A673 (cell line): Measurements from ENCODE around the gene ZAR1L. TPM values are rescaled to one million over a fixed set of nuclear protein-coding genes. Genes with fewer than 3 reads are reported as not detected.

Source experiments
- BruUV-seq: library from RNA; stranded (reverse); fragments of 400-500 nt; replicated peaks from 2 replicates; lab custom pipeline; 2021; lab: Mats Ljungman, UMichigan
- CTCF ChIA-PET: fragments of 300-600 bp; sonication (Branson Sonifier 250); formaldehyde crosslinking; loops from one replicate; lab custom pipeline; 2022; ENCODE audit warnings: antibody characterized with exemption; lab: Charles Lee
- POLR2A ChIA-PET: fragments of 300-600 bp; sonication (Branson Sonifier 250); formaldehyde crosslinking; loops from one replicate; lab custom pipeline; 2022; ENCODE audit warnings: antibody characterized with exemption; ENCODE audit not compliant: low non-redundant PET; lab: Charles Lee
- DNase-seq: peaks from one replicate; pipeline ENCODE4 v3.0.0-alpha.2; 2015; ENCODE audit warnings: low spot score
- H3K27ac ChIP-seq: fragments of 200-600 bp; sonication (generic); 2 replicates; pipeline ENCODE4 v1.5.1; 2016; ENCODE audit warnings: mixed run types, low read depth, mild to moderate bottlenecking, mixed read lengths, antibody characterized with exemption, low read length; ENCODE audit not compliant: poor library complexity, severe bottlenecking
- H3K27me3 ChIP-seq: fragments of 200-600 bp; sonication (generic); replicated peaks from 2 replicates; pipeline ENCODE4 v1.6.1; 2017; ENCODE audit warnings: mixed run types, low read depth, mild to moderate bottlenecking, mixed read lengths, antibody characterized with exemption, low read length; ENCODE audit not compliant: insufficient read depth, poor library complexity
- H3K36me3 ChIP-seq: fragments of 200-600 bp; sonication (generic); 2 replicates; pipeline ENCODE4 v1.6.1; 2016; ENCODE audit warnings: mixed run types, mild to moderate bottlenecking, mixed read lengths, antibody characterized with exemption, low read length; ENCODE audit not compliant: insufficient read depth, poor library complexity, severe bottlenecking
- H3K4me1 ChIP-seq: fragments of 200-600 bp; sonication (generic); 2 replicates; pipeline ENCODE4 v1.6.1; 2017; ENCODE audit warnings: mixed run types, mild to moderate bottlenecking, mixed read lengths, antibody characterized with exemption, low read length; ENCODE audit not compliant: insufficient read depth, poor library complexity, severe bottlenecking
- H3K4me3 ChIP-seq: fragments of 200-600 bp; sonication (generic); 2 replicates; pipeline ENCODE4 v1.5.1; 2016; ENCODE audit warnings: low read depth, mixed run types, mild to moderate bottlenecking, mixed read lengths, low read length; ENCODE audit not compliant: poor library complexity, severe bottlenecking
- H3K9me3 ChIP-seq: fragments of 200-600 bp; sonication (generic); 2 replicates; pipeline ENCODE4 v1.6.1; 2016; ENCODE audit warnings: mixed run types, low read depth, mild to moderate bottlenecking, mixed read lengths, antibody characterized with exemption, low read length; ENCODE audit not compliant: poor library complexity, severe bottlenecking
- CTCF ChIP-seq: fragments of 300-800, 200-600 bp; sonication (generic); conservative IDR thresholded peaks from 2 replicates; pipeline ENCODE4 v1.5.1; 2017; ENCODE audit warnings: low read depth, mild to moderate bottlenecking, antibody characterized with exemption, low read length, moderate library complexity, mixed read lengths
- EZH2 ChIP-seq: fragments of 200-600 bp; sonication (generic); IDR thresholded peaks from 2 replicates; pipeline ENCODE4 v1.6.1; 2017; ENCODE audit warnings: borderline replicate concordance, low read depth, mild to moderate bottlenecking, mixed read lengths, antibody characterized with exemption, low read length; ENCODE audit not compliant: poor library complexity, severe bottlenecking
- intact Hi-C: fragments of 100-400 bp; cut with micrococcal nuclease; formaldehyde crosslinking; loops from one replicate; pipeline ENCODE4 v1.10.0; 2022; ENCODE audit not compliant: unreplicated experiment
- total RNA-seq: library from RNA; stranded (reverse); gene quantifications from 2 replicates; pipeline ENCODE4 v1.2.3, GENCODE V29; 2021

The ZAR1L gene
- total RNA-seq, 1 experiment from 2014 or later, result not detected

- ChIA-PET POLR2A (no interaction called here), CTCF (no interaction called here)
- Histone ChIP-seq H3K4me1 (peaks cover 1% of the 10 kb centered on the region), H3K9me3 (no peaks in the 10 kb centered on the region), H3K27ac (no peak overlapping the region), H3K27me3 (no peaks in the 10 kb centered on the region), H3K36me3 (no peaks in the 10 kb centered on the region), H3K4me3 (no peak overlapping the region)
- DNase-seq, result no peak
- TF ChIP-seq EZH2, result no peak
- TF ChIP-seq CTCF, result no peak
- intact Hi-C loops, result loop anchor here (2.0 to 5.0 kb wide), 2 partner anchors 65 to 294 kb away; no protein-coding TSS in a partner anchor
- BruUV-seq, result no TSS peak
These were observed 3.8 kb downstream of the ZAR1L start for GRCh38 chr13:32311188-32311897.

- Histone ChIP-seq H3K9me3 (no peaks in the 10 kb centered on the region), H3K4me3 (no peak overlapping the region), H3K4me1 (no peaks in the 10 kb centered on the region), H3K27ac (no peak overlapping the region), H3K27me3 (no peaks in the 10 kb centered on the region), H3K36me3 (no peaks in the 10 kb centered on the region)
- DNase-seq, result peak; percentile 69
- TF ChIP-seq EZH2, result no peak
- TF ChIP-seq CTCF, result peak; percentile 80
- BruUV-seq, result no TSS peak
- intact Hi-C loops, result loop anchor here (1.0 to 5.0 kb wide), 4 partner anchors 63 to 400 kb away; no protein-coding TSS in a partner anchor
- CTCF ChIA-PET, result no interaction called here
- POLR2A ChIA-PET, result no interaction called here
These were observed 4.9 kb downstream of the ZAR1L start for GRCh38 chr13:32310134-32310706.

- intact Hi-C loops, result loop anchor here (1.0 to 5.0 kb wide), 4 partner anchors 63 to 399 kb away; no protein-coding TSS in a partner anchor
- DNase-seq, result no peak
- CTCF ChIA-PET, result interaction anchor here (0.6 to 1.2 kb wide), 3 partner anchors 64 to 383 kb away, joined by 3 to 6 read pairs (median 3); no protein-coding TSS in a partner anchor
- no TSS peak for BruUV-seq
- no peak for TF ChIP-seq EZH2
- no peak for TF ChIP-seq CTCF
- no peaks in the 10 kb centered on the region for H3K36me3 ChIP-seq
- no peak overlapping the region for H3K27ac ChIP-seq
- no peaks in the 10 kb centered on the region for H3K27me3 ChIP-seq
- H3K4me3 ChIP-seq, result no peak overlapping the region
- POLR2A ChIA-PET, result no interaction called here
- H3K4me1 ChIP-seq, result no peaks in the 10 kb centered on the region
- no peaks in the 10 kb centered on the region for H3K9me3 ChIP-seq
These were observed 5.6 kb downstream of the ZAR1L start for GRCh38 chr13:32309312-32310133.
